ENCODE measurements around the gene YJU2.
"Not testable (repeated sequence)": the region's sequence is repeated elsewhere in the genome, so short reads cannot be mapped to it uniquely, and the experiment has no call there.

YJU2 gene

DNA sequence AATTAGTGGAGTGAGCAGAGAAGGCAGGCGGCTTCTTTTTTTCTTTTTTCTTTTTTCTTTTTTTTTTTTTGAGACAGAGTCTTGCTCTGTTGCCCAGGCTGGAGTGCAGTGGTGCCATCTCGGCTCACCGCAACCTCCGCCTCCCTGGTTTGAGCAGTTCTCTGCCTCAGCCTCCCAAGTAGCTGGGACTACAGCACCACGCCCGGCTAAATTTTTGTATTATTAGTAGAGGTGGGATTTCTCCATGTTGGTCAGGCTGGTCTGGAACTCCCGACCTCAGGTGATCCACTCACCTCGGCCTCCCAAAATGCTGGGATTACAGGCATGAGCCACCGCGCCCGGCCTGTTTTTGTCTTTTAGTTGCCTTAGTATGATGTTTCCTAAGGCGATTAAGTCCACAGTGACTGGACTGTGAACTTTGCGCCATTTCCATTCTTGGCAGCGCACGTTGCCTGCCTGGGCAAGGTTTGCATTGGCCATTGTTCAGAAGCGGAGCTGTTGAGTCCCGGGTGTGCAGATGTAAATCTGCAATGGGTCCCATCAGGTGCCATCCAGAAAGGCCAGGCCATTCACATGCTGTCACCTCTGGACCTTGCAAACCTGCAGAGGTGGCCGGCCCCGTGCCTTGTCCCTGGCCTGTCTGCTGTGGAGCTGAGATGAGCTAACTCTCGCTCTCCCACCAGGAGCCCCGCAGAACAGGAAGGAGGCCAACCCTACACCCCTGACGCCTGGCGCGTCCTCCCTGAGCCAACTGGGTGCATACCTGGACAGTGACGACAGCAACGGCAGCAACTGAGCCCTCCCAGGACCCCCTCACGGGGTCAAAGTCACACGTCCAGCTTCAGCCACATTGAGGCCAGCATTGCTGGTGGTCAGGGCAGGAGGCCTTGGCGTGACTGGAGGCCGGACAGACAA, 21.3 kb downstream of the YJU2 start:
- DNase-seq (ENCODE audit: low spot score) = no peak

- DNase-seq (ENCODE audit: low spot score) = no peak
These were observed 22.0 kb downstream of the YJU2 start for GRCh38 chr19:4268816-4269430.

- no peak for DNase-seq (ENCODE audit: low spot score)
These were observed 26.0 kb downstream of the YJU2 start for GRCh38 chr19:4272894-4273293.

- DNase-seq (ENCODE audit: low spot score) = not testable (repeated sequence)
These were observed 27.4 kb downstream of the YJU2 start for GRCh38 chr19:4274321-4274686.

DNA sequence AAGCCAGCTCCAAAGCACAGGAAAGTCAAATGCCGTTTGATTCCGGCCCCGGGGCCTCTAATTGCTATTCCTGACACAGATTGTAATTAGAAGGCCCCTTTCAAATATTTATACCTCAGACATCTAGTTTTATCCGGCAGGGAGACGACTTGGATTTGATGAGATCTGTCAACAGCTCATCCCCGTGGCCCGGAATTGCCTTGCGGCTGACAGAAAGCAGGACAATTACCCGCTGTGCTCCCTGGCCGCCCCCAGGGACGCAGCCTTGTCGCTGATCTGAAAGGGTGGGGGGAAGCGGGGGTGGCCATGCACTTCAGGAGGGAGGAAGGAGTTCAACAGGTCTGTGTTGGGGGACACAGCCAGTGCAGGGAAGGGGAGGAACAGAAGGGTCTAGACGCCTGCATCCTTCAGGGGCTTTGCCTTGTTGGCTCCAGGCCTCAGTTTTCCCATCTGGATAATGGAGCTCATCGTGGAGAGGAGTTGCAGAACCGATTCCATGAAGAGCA, 30.4 kb downstream of the YJU2 start:
- no peak for DNase-seq (ENCODE audit: low spot score)

- DNase-seq (ENCODE audit: low spot score) = no peak
These were observed 31.1 kb downstream of the YJU2 start for GRCh38 chr19:4278010-4278409.

- no peak for DNase-seq (ENCODE audit: low spot score)
These were observed 31.8 kb downstream of the YJU2 start, which contains the start of gene SHD for GRCh38 chr19:4278419-4279266. SHD (plus strand) TSS chr19:4279266; CDS start chr19:4280064, 798 bp downstream.

DNA sequence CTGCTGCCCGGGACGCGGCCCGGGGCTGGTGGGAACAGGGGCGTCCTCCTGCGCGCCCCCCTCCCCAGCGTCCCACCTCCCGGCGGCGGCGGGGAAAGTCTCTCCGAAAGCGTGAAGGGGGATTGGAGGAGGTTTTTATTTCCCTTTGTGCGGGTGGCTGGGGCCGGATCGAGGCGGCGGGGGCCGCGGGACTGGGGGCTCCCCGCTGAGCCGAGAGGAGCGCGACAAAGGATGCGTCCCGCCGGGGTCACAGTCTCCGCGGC, 32.3 kb downstream of the YJU2 start:
- no peak for DNase-seq (ENCODE audit: low spot score)

DNA sequence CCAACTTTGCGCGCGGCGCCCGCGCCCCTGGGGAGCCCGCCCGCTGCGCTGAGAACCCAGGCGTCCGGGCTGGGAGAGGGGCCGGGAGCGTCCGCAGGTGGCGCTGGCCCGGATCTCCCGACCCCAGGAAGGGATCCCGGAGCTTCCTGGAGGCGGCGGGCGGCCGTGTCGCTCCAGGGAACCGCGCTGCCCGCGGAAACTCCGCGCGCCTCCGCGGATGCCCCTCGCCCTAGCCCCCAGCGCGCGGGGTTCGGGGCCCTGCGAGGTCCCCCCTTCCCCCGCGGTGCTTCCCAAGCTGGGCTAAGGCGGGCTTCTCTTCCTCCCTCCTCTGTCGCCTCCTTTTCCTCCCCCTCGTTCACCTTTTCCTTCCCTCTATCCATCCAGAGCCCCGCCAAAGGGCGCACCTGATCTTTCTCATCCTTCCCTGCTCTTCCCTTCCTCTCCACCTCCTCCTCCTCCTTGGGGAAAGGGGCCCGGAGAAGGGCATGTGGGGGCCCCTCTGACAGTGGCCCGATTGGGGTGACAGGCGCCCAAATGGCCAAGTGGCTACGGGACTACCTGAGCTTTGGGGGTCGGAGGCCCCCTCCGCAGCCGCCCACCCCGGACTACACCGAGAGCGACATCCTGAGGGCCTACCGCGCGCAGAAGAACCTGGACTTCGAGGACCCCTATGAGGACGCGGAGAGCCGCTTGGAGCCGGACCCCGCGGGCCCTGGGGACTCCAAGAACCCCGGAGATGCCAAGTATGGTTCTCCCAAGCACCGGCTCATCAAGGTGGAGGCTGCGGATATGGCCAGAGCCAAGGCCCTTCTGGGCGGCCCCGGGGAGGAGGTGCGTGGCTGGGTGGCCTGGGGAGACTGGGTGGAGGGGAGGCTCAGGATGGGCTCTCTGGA, 32.9 kb downstream of the YJU2 start:
- no peak for DNase-seq (ENCODE audit: low spot score)

- DNase-seq (ENCODE audit: low spot score) = no peak
These were observed 37.5 kb downstream of the YJU2 start for GRCh38 chr19:4284176-4284958.

- no peak for DNase-seq (ENCODE audit: low spot score)
These were observed 38.1 kb downstream of the YJU2 start for GRCh38 chr19:4284974-4285373.

- DNase-seq (ENCODE audit: low spot score) = not testable (repeated sequence)
These were observed 39.3 kb downstream of the YJU2 start for GRCh38 chr19:4286141-4286540.

DNA sequence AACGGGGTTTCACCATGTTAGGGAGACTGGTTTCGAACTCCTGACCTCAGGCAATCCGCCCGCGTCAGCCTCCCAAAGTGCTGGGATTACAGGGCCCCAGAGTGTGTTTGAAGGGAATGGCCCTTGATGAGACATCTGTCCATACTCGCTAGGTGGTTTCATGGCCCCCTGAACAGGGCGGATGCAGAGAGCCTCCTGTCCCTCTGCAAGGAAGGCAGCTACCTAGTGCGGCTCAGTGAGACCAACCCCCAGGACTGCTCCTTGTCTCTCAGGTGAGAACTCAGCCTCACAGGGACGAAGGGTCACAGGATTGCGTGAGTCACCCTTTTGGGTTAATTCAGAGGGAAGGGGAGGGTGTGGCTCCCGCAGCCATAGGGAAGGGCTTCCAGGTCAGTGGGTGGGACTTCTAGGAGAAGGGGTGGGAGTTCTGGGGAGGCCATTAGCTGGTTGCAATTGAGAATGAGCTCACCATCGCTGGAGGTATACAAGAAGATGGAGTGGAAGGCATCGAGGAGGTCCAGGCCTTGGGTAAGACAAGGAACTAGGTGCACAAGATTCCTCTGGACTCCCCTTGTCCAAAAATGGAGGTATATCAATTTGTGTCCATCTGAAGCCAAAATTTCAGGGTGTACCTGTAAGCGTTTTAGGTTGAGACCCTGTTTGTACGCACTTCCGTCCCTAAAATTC, 41.4 kb downstream of the YJU2 start:
- DNase-seq (ENCODE audit: low spot score) = no peak

DNA sequence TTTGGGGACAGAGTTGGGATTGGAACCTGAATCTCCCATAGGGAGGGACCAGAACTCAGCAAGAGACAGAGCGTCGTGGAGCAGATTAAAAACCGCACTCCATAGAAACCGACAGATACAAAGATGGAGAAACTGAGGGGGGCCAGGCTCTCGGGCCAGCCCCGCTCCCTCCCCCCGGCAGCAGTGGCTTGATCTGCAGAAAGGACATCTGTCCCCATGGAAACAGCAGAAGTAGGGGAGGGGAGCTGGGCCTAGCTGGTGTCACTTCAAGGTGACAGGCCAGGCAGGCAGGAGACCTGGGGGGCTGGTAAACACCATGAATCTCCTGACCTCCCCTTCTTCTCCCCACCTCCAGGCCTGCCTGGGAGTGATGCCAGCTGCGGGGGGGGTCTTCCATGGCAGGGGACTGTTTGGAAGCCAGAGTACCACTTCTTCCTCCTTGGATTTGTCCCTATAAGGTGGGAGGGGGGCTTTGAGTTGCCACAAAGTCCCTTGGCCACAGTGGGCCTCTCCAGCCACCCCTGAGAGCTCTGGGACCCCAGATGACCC, 44.4 kb downstream of the YJU2 start:
- DNase-seq (ENCODE audit: low spot score) = no peak

GRCh38 chr19:4292515-4292914, 45.6 kb downstream of the YJU2 start:
- DNase-seq (ENCODE audit: low spot score) = no peak

- no peak for DNase-seq (ENCODE audit: low spot score)
These were observed 47.5 kb downstream of the YJU2 start for GRCh38 chr19:4294389-4294788.

DNA sequence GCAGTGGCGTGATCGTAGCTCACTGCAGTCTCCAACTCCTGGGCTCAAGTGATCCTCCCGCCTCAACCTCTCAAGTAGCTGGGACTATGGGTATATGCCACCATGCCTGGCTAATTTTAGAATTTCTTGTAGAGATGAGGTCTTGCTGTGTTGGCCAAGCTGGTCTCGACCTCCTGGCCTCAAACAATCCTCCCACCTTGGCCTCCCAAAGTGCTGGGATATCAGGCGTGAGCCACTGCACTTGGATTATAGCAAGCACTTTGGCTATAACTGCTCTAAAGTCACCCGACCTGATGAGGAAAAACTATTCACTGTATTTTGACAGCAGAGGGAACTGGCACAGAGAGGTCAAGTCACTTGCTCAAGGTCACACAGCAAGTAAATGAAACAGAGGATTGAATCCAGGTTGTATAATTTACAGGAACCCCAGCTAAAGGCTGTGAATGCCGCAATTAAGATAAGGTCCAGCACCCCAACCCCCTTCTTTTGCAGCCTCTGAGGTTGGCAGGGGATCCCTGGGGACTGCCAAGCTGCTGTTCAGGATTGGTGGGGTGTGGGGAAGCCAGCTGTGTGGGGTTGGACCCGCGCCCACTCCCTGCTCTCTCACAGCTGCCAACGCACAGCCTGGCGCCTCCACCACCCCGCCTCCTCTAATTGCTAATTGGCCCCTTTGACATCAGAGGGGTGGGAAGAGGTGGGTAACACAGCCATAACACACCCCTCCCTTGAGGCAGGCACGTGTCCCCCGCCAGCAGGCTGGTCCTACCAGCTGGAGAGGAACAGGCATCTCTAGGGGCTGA, 49.3 kb downstream of the YJU2 start:
- DNase-seq (ENCODE audit: low spot score) = no peak

- DNase-seq (ENCODE audit: low spot score) = no peak
These were observed 51.3 kb downstream of the YJU2 start for GRCh38 chr19:4297901-4298809.

Measured in CD4-positive, alpha-beta T cell treated with Interleukin-6 at 100 ng/mL for 8 hours (primary cell).